K562 treated with DMSO at 1 percent for 48 hours (cell line): ENCODE data around the gene DYNLRB2. TPM values are rescaled to one million over a fixed set of nuclear protein-coding genes. Genes with fewer than 3 reads are reported as not detected.

ENCODE experiments used
- total RNA-seq: library from RNA; unstranded; fragments of 300-600 nt; gene quantifications from 2 replicates; pipeline ENCODE4 v1.2.3, GENCODE V29; 2022; ENCODE audit warnings: low replicate concordance; ENCODE audit errors: extremely low read depth

The DYNLRB2 gene
- total RNA-seq = not detected in 2 replicates

DNA sequence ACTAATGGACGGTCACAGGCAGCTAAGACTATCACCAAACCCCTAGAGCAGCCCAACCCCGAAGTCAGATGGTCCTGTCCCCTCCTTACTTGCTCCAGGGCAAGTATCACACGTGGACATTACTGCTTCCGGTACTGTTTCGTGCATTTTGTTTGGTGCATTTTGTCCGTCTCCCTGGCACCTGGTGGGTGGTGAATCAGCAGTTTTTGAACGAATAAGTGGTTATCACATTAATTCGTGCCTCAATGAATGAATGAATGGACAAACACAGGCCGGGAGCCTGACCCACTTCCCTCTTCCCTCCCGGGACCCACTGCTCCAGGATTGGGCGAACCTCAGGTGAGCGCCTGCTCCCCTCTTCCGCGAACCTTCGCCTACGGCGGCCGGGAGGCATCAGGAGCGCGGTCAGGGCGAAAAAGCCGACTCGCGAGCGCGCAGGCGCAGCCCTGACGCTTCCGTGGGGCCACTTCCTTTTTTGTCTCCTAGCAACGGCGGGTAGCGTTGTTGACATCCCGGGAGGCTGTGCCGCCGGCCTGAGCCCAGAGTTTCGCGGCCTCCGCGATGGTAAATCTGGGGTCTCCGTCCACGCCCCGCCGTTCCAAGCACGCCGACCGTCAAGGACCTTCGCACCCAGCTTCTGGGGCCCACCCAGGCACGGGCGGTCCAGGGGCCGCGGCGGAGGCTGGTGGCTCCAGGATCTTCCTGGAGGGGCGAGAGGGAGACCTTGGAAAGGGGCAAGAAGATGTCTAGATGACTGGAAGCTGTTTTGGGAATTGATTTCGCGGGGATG, at the start of gene DYNLRB2:
Gene DYNLRB2, plus strand, starts transcription at position 478 of the 790 bp plus-strand sequence. Its CDS starts 84 bp downstream, at position 562.

